GM18526 (cell line): Measurements from ENCODE around the gene PRKN.

Experiments used
- POLR2A ChIP-seq: IDR thresholded peaks from 3 replicates; pipeline ENCODE4 v1.6.1; 2011; ENCODE audit not compliant: insufficient read length; ENCODE audit errors: extremely low read depth

The PRKN gene

GRCh38 chr6:162220876-162221275 is 506.7 kb downstream of the PRKN start:
- TF ChIP-seq POLR2A: no peak

- TF ChIP-seq POLR2A: no peak
Observed at GRCh38 chr6:162219266-162219665, 508.3 kb downstream of the PRKN start.

GRCh38 chr6:162217811-162218493 is 509.6 kb downstream of the PRKN start:
- no peak for TF ChIP-seq POLR2A

- TF ChIP-seq POLR2A: no peak
Observed at GRCh38 chr6:162217058-162217457, 510.5 kb downstream of the PRKN start.

GRCh38 chr6:162211777-162212176 is 515.8 kb downstream of the PRKN start:
- TF ChIP-seq POLR2A: no peak

- no peak for TF ChIP-seq POLR2A
Observed at GRCh38 chr6:162211022-162211421, 516.5 kb downstream of the PRKN start.

- no peak for TF ChIP-seq POLR2A
Observed at GRCh38 chr6:162203287-162203686, 524.3 kb downstream of the PRKN start.

- no peak for TF ChIP-seq POLR2A
Observed at GRCh38 chr6:162200945-162201690, 526.4 kb downstream of the PRKN start.

- TF ChIP-seq POLR2A: no peak
Observed at GRCh38 chr6:162200041-162200440, 527.5 kb downstream of the PRKN start.

GRCh38 chr6:162198925-162199324 is 528.6 kb downstream of the PRKN start:
- TF ChIP-seq POLR2A: no peak

GRCh38 chr6:162198076-162198475 is 529.5 kb downstream of the PRKN start:
- TF ChIP-seq POLR2A: no peak

- TF ChIP-seq POLR2A: no peak
Observed at GRCh38 chr6:162195441-162195840, 532.1 kb downstream of the PRKN start.

- TF ChIP-seq POLR2A: no peak
Observed at GRCh38 chr6:162190981-162191380, 536.6 kb downstream of the PRKN start.

- TF ChIP-seq POLR2A: no peak
Observed at GRCh38 chr6:162187168-162187935, 540.2 kb downstream of the PRKN start.

GRCh38 chr6:162184465-162184864 is 543.1 kb downstream of the PRKN start:
- no peak for TF ChIP-seq POLR2A

- no peak for TF ChIP-seq POLR2A
Observed at GRCh38 chr6:162181741-162182401, 545.7 kb downstream of the PRKN start.

GRCh38 chr6:162181111-162181510 is 546.5 kb downstream of the PRKN start:
- no peak for TF ChIP-seq POLR2A
